HepG2 (cell line): ENCODE data around the gene SLC4A9. TPM values are rescaled to one million over a fixed set of nuclear protein-coding genes. Genes with fewer than 3 reads are reported as not detected.

Experiments
- ATF4 ChIP-seq, 2 experiments: fragments of 450-650 bp in 1 of 2; sonication (generic) in 1 of 2; formaldehyde crosslinking; IDR thresholded peaks; 2 replicates each; pipeline versions ENCODE4 v1.5.0 to v1.8.0; 2020 to 2022; ENCODE audit warnings: mild to moderate bottlenecking in 1 of 2, missing genetic modification reagents in 1 of 2
- CEBPZ ChIP-seq: IDR thresholded peaks from 2 replicates; pipeline ENCODE4 v1.6.1; 2012; ENCODE audit warnings: low read length, improper control_type of control experiment
- KDM5B ChIP-seq: sonication (generic); formaldehyde crosslinking; IDR thresholded peaks from 2 replicates; pipeline ENCODE4 v1.4.0; 2020; ENCODE audit warnings: missing genetic modification reagents, mild to moderate bottlenecking, borderline replicate concordance
- LRRFIP1 ChIP-seq: sonication (generic); formaldehyde crosslinking; conservative IDR thresholded peaks from 2 replicates; pipeline ENCODE4 v1.4.0; 2020; ENCODE audit warnings: missing genetic modification reagents
- MEIS2 ChIP-seq: sonication (generic); formaldehyde crosslinking; IDR thresholded peaks from 2 replicates; pipeline ENCODE4 v1.9.0; 2021; ENCODE audit warnings: mild to moderate bottlenecking, missing genetic modification reagents
- MTA1 ChIP-seq: sonication (generic); formaldehyde crosslinking; IDR thresholded peaks from 2 replicates; pipeline ENCODE4 v1.4.0; 2020; ENCODE audit warnings: missing genetic modification reagents, mild to moderate bottlenecking, borderline replicate concordance
- MTA3 ChIP-seq: sonication (generic); formaldehyde crosslinking; IDR thresholded peaks from 2 replicates; pipeline ENCODE4 v1.4.0; 2020; ENCODE audit warnings: missing genetic modification reagents
- THAP9 ChIP-seq: sonication (generic); formaldehyde crosslinking; IDR thresholded peaks from 2 replicates; pipeline ENCODE4; 2020; ENCODE audit warnings: missing genetic modification reagents, mild to moderate bottlenecking, borderline replicate concordance
- ZBTB14 ChIP-seq: sonication (generic); formaldehyde crosslinking; IDR thresholded peaks from 2 replicates; pipeline ENCODE4 v1.4.0; 2020; ENCODE audit warnings: missing genetic modification reagents
- polyA plus RNA-seq, 8 experiments: library from polyadenylated mRNA; depleted of rRNA in 3 of 8; stranded (reverse) in 7 of 8; unstranded in 1 of 8; fragments of >200 nt; fragmentation: Illumina TruSeq in 4 of 8; extraction: Trizol in 4 of 8; gene quantifications; 2 replicates each; pipeline versions ENCODE4 v1.2.1 to v1.2.3, GENCODE V29; 2011 to 2016; ENCODE audit warnings: low read depth in 4 of 8, missing spikeins in 1 of 8, mixed read lengths in 1 of 8; ENCODE audit not compliant: insufficient read depth in 1 of 8
- total RNA-seq, 5 experiments: library from RNA; depleted of rRNA; stranded (reverse); fragments of >200 nt; fragmentation: Illumina TruSeq; extraction: Trizol; gene quantifications; 2 replicates each; pipeline ENCODE4 v1.2.3, GENCODE V29; 2016; ENCODE audit warnings: low read depth in 1 of 5

SLC4A9 gene
- total and polyA plus RNA-seq, 2 of the 13 experiments (the other 11 are each of a cell fraction or from before 2014, with no cell fraction given): not detected

GRCh38 chr5:140401362-140402257, 41.6 kb downstream of the SLC4A9 start, which contains the start of gene ANKHD1 (continued):
- TF ChIP-seq LRRFIP1 (CRISPR knock-in tag) (no peak), ATF4 (CRISPR knock-in tag; IDR thresholded peaks at IDR 0.05) (peak in 1 of 2 experiments; percentile 39; a peak in 1 of 4 replicates), ZBTB14 (no peak), MTA3 (CRISPR knock-in tag) (no peak), THAP9 (no peak; the same call in 1 of the 2 replicates), CEBPZ (peak; percentile 96), MEIS2 (peak; percentile 73; the same call in 1 of the 2 replicates), MTA1 (CRISPR knock-in tag) (peak; percentile 34; the same call in 1 of the 2 replicates), KDM5B (peak; percentile 78; the same call in 1 of the 2 replicates)
